ENCODE results near the gene PXN. TPM values are rescaled to one million over a fixed set of nuclear protein-coding genes. Genes with fewer than 3 reads are reported as not detected.
"Not testable (repeated sequence)": the region's sequence is repeated elsewhere in the genome, so short reads cannot be mapped to it uniquely, and the experiment has no call there.

The PXN gene
- polyA plus RNA-seq, 1 donor from 2014 or later: 5.9 TPM

- H3K9me3 ChIP-seq (ENCODE audit: low read length): no peaks in the 10 kb centered on the region
- TF ChIP-seq MXI1 (conservative IDR thresholded peaks at IDR 0.05; ENCODE audit: poor library complexity, severe bottlenecking): no peak
- TF ChIP-seq REST (IDR thresholded peaks at IDR 0.05; ENCODE audit: borderline replicate concordance): no peak
- TF ChIP-seq EZH2 (IDR thresholded peaks at IDR 0.05; ENCODE audit: borderline replicate concordance, insufficient read depth, low read length, poor library complexity, severe bottlenecking): no peak
- TF ChIP-seq POLR2AphosphoS5 (IDR thresholded peaks at IDR 0.05): no peak
- TF ChIP-seq RAD21 (conservative IDR thresholded peaks at IDR 0.05): no peak
- no peak for TF ChIP-seq EP300 (conservative IDR thresholded peaks at IDR 0.05; ENCODE audit: poor library complexity, severe bottlenecking)
- no peak for TF ChIP-seq SMC3 (conservative IDR thresholded peaks at IDR 0.05; ENCODE audit: poor library complexity)
- TF ChIP-seq TAF1 (IDR thresholded peaks at IDR 0.05; ENCODE audit: low read depth): no peak
- TF ChIP-seq CTCF (IDR thresholded peaks at IDR 0.05; ENCODE audit: poor library complexity, severe bottlenecking): no peak
- no peaks in the 10 kb centered on the region for H3K27me3 ChIP-seq (ENCODE audit: insufficient read depth, low read depth, low read length)
- H3K9ac ChIP-seq (ENCODE audit: low read length): peak overlapping the region; percentile 73
- no peaks in the 10 kb centered on the region for H3K9me2 ChIP-seq (ENCODE audit: insufficient read depth, low read length)
- H3K36me3 ChIP-seq (ENCODE audit: insufficient read depth, low read length): no peaks in the 10 kb centered on the region
- H3K4me3 ChIP-seq (ENCODE audit: low read length): peak overlapping the region; percentile 90
- peak overlapping the region; percentile 67 for H3K4me2 ChIP-seq (ENCODE audit: low read length)
- H2AFZ ChIP-seq (ENCODE audit: low read depth, low read length): peak overlapping the region; percentile 69
- H4K20me1 ChIP-seq (ENCODE audit: insufficient read depth): no peaks in the 10 kb centered on the region
- H3K27ac ChIP-seq (ENCODE audit: low read length): peak overlapping the region; percentile 54
- H3K79me2 ChIP-seq (replicated peaks; ENCODE audit: insufficient read depth, low read length): peaks cover 18% of the 10 kb centered on the region
- H3F3A ChIP-seq (ENCODE audit: insufficient read depth, low read length, poor library complexity, severe bottlenecking): no peaks in the 10 kb centered on the region
These were observed 71.3 kb downstream of the PXN start for GRCh38 chr12:120194226-120194533.

GRCh38 chr12:120193286-120193685 lies 72.2 kb downstream of the PXN start:
- peak overlapping the region; percentile 90 for H3K4me3 ChIP-seq (ENCODE audit: low read length)
- H3K27me3 ChIP-seq (ENCODE audit: insufficient read depth, low read depth, low read length); H3K9ac ChIP-seq (ENCODE audit: low read length); H3K27ac ChIP-seq (ENCODE audit: low read length); H2AFZ ChIP-seq (ENCODE audit: low read depth, low read length); H3K9me2 ChIP-seq (ENCODE audit: insufficient read depth, low read length); H3F3A ChIP-seq (ENCODE audit: insufficient read depth, low read length, poor library complexity, severe bottlenecking); H3K9me3 ChIP-seq (ENCODE audit: low read length); H4K20me1 ChIP-seq (ENCODE audit: insufficient read depth); H3K36me3 ChIP-seq (ENCODE audit: insufficient read depth, low read length): not testable (repeated sequence)
- peak overlapping the region; percentile 67 for H3K4me2 ChIP-seq (ENCODE audit: low read length)
- H3K79me2 ChIP-seq (replicated peaks; ENCODE audit: insufficient read depth, low read length): peaks cover 18% of the 10 kb centered on the region

GRCh38 chr12:120190985-120191480 lies 74.5 kb downstream of the PXN start:
- H4K20me1 ChIP-seq (ENCODE audit: insufficient read depth): no peaks in the 10 kb centered on the region
- H3K4me2 ChIP-seq (ENCODE audit: low read length): no peak overlapping the region
- H3K36me3 ChIP-seq (ENCODE audit: insufficient read depth, low read length): no peaks in the 10 kb centered on the region
- no peak overlapping the region for H3K27ac ChIP-seq (ENCODE audit: low read length)
- H2AFZ ChIP-seq (ENCODE audit: low read depth, low read length): no peak overlapping the region
- no peaks in the 10 kb centered on the region for H3K27me3 ChIP-seq (ENCODE audit: insufficient read depth, low read depth, low read length)
- no peaks in the 10 kb centered on the region for H3K9me2 ChIP-seq (ENCODE audit: insufficient read depth, low read length)
- H3K79me2 ChIP-seq (replicated peaks; ENCODE audit: insufficient read depth, low read length): peaks cover 18% of the 10 kb centered on the region
- H3K4me3 ChIP-seq (ENCODE audit: low read length): no peak overlapping the region
- H3K9me3 ChIP-seq (ENCODE audit: low read length): no peaks in the 10 kb centered on the region
- TF ChIP-seq SMC3 (conservative IDR thresholded peaks at IDR 0.05; ENCODE audit: poor library complexity) (no peak), REST (IDR thresholded peaks at IDR 0.05; ENCODE audit: borderline replicate concordance) (no peak), RAD21 (conservative IDR thresholded peaks at IDR 0.05) (no peak), TAF1 (IDR thresholded peaks at IDR 0.05; ENCODE audit: low read depth) (no peak), POLR2AphosphoS5 (IDR thresholded peaks at IDR 0.05) (no peak), MXI1 (conservative IDR thresholded peaks at IDR 0.05; ENCODE audit: poor library complexity, severe bottlenecking) (no peak), EP300 (conservative IDR thresholded peaks at IDR 0.05; ENCODE audit: poor library complexity, severe bottlenecking) (no peak), EZH2 (IDR thresholded peaks at IDR 0.05; ENCODE audit: borderline replicate concordance, insufficient read depth, low read length, poor library complexity, severe bottlenecking) (no peak), CTCF (IDR thresholded peaks at IDR 0.05; ENCODE audit: poor library complexity, severe bottlenecking) (no peak)
- no peaks in the 10 kb centered on the region for H3F3A ChIP-seq (ENCODE audit: insufficient read depth, low read length, poor library complexity, severe bottlenecking)
- H3K9ac ChIP-seq (ENCODE audit: low read length): no peak overlapping the region
